AG04449 (cell line): ENCODE results near the gene NCOA6.

Experiments used
- CTCF ChIA-PET: fragments of 350-600 bp; formaldehyde crosslinking; extraction: SDS; loops from one replicate; lab custom pipeline; 2021; ENCODE audit warnings: antibody characterized with exemption; lab: Yijun Ruan, JAX
- POLR2A ChIA-PET: fragments of 400-600, 350-600 bp; formaldehyde crosslinking; extraction: SDS; loops from one replicate; lab custom pipeline; 2020; ENCODE audit warnings: antibody characterized with exemption, inconsistent platforms; lab: Yijun Ruan, JAX
- DNase-seq: peaks from one replicate; pipeline ENCODE4 v3.0.0-alpha.2; 2010; ENCODE audit warnings: low read depth, low spot score
- H3K4me3 ChIP-seq: 2 replicates; pipeline ENCODE4 v1.5.1; 2011; ENCODE audit warnings: low read depth, mild to moderate bottlenecking, control low read depth, low read length
- TF ChIP-seq, protein P1 (sequence below): IDR thresholded peaks from one replicate; pipeline ENCODE4 v1.5.1; 2011; ENCODE audit warnings: mild to moderate bottlenecking, moderate library complexity, low read length, control low read depth, inconsistent platforms; ENCODE audit not compliant: insufficient read depth; ENCODE audit errors: missing control alignments

NCOA6 gene

DNA sequence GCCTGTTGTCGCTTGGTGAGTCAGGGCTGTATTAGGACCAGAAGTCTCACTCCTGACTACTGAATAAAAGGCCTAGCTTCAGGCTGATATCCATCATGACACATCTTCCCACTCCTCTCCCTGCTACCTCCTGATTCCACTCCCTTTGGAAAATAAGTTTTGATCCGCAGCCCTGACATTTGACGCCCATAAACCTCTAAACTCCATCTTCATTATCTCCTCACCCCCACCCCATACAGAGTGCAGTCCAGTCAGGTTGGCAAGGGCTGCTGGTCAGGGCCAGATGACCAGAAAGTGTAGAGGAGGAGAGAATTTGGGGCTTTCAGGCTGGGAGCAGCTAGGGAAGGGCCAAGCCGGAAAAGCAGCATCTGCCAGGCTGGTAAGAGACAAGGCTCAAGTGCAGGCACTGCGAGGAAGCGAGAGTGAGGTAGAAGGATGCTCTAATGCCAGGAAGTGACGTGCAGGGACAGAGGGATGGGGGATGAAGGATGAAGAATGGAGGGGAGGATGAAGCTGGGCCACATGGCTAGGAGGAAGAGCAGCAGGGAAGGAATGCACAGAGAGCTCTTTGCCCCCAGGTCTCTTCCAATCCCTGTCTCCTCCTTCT, 46.0 kb upstream of the NCOA6 start:
- peak overlapping the region; percentile 77 for H3K4me3 ChIP-seq
- ChIA-PET CTCF (interaction anchor here (0.9 to 10.5 kb wide), 10 partner anchors 11 to 214 kb away, joined by 3 to 245 read pairs (median 30); partner anchors contain the start of genes GSS and MYH7B), POLR2A (no interaction called here)
- DNase-seq, result no peak
- TF ChIP-seq, protein P1, sequence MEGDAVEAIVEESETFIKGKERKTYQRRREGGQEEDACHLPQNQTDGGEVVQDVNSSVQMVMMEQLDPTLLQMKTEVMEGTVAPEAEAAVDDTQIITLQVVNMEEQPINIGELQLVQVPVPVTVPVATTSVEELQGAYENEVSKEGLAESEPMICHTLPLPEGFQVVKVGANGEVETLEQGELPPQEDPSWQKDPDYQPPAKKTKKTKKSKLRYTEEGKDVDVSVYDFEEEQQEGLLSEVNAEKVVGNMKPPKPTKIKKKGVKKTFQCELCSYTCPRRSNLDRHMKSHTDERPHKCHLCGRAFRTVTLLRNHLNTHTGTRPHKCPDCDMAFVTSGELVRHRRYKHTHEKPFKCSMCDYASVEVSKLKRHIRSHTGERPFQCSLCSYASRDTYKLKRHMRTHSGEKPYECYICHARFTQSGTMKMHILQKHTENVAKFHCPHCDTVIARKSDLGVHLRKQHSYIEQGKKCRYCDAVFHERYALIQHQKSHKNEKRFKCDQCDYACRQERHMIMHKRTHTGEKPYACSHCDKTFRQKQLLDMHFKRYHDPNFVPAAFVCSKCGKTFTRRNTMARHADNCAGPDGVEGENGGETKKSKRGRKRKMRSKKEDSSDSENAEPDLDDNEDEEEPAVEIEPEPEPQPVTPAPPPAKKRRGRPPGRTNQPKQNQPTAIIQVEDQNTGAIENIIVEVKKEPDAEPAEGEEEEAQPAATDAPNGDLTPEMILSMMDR, result no peak

DNA sequence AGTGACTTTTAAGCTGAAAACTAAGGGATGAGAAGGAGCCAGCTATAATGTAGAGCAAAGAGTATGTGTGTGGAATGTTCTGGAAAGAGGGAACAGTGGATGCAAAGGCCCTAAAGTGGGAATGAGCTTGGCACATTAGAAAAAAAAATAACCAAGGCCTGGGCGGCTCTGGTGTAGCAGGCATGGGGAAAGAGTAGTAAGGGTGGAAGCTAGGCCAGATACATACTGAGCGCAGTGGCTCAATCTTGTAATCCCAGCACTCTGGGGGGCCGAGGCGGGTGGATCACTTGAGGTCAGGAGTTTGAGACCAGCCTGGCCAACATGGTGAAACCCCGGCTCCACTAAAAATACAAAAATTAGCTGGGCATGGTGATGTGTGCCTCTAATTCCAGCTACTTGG, 38.8 kb upstream of the NCOA6 start:
- CTCF ChIA-PET, result interaction anchor here (1.2 to 2.0 kb wide), 4 partner anchors 8 to 84 kb away, joined by 4 to 8 read pairs (median 6); partner anchors contain the start of gene GGT7
- POLR2A ChIA-PET, result no interaction called here
- no peak overlapping the region for H3K4me3 ChIP-seq
- TF ChIP-seq, protein P1, result no peak
- no peak for DNase-seq

DNA sequence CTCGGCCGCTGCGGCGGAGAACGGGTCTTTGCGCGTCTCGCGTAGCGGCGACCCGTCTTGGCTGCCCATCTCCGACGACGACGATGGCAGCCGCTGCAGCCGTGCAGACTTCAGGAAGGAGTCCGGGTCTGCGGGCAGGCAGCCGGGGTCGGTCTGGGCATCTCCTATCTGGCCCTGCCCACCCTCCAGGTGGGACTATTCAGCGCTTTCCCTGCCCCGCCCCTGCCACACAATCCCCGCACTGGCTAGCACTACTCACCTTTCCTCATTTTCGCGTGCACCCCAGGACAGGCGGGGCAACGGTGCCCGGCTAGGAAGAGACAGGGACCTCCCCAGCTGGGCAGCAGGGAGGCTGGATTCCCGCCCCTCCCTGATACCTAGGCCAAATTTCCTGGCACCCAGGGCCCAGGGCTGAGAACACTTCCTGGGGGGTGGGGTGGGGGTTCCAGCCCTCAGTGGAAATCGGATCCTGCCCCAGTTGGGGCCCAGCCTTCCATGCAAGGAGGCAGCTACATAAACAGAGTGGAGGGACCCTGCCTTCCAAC, 38.0 kb upstream of the NCOA6 start:
- no peak overlapping the region for H3K4me3 ChIP-seq
- ChIA-PET POLR2A (no interaction called here), CTCF (interaction anchor here (1.2 to 2.1 kb wide), 6 partner anchors 9 to 85 kb away, joined by 4 to 9 read pairs (median 6); partner anchors contain the start of gene GGT7)
- TF ChIP-seq, protein P1, result no peak
- no peak for DNase-seq

DNA sequence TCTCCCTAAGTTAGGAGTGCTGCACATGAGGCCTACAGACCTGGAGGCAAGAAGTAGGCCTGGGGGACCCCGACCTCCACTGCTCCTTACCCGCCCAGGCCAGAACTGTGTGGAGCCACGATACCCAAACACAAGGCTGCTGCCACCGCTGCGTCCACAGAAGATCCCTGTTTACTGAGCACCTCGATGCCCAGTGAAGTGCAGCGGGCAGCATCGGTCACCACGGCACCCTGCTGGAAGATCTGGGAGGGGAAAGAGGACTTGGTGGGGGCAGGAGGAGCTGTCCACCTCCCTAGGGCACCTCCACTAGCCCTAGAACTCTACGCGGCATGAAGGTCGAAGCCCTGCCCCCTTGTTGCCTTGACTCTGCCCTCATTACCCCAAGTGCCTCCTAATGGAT, 37.3 kb upstream of the NCOA6 start:
- no peak for DNase-seq
- ChIA-PET CTCF (interaction anchor here (1.4 to 2.5 kb wide), 4 partner anchors 10 to 86 kb away, joined by 4 to 10 read pairs (median 7); partner anchors contain the start of gene GGT7), POLR2A (no interaction called here)
- H3K4me3 ChIP-seq, result no peak overlapping the region
- TF ChIP-seq, protein P1, result no peak

DNA sequence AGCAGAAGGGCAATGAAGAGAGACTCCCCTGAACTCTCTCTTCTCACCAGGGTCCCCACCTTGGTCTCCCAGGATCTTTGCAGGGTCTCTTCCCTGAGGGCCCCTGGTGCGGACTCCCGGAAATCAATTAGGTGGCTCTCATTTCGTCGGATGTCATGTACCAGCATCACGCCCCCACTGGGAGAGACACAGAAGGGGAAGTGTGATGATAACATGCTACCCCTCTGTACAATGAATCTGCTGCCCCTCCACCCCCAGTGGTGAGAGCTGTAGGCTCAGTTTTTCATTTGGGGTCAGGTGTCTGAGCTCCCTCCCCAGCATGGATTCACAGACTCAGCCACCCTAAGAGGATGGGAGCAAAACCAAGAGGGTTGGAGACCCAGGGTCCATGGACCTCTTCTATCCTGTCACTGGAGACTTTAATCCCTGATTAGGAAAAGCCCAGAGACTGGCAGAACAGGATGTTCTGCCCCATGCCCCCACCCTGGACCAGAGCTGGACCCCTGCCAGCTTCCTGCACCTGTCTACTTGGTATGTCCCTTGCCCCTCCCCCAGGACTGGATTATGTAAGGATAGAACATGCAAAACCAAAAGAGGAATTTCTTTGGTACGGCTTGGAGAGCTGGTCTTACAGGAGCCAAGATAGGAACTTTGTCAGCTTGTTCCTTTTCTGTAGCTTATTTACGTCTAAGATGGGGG, 36.1 kb upstream of the NCOA6 start:
- ChIA-PET CTCF (interaction anchor here (1.3 to 2.5 kb wide), 3 partner anchors 10 to 87 kb away, joined by 5 to 10 read pairs (median 6); no protein-coding TSS in a partner anchor), POLR2A (no interaction called here)
- no peak for DNase-seq

More for the DNA sequence above, 36.1 kb upstream of the NCOA6 start:
- H3K4me3 ChIP-seq, result no peak overlapping the region
- TF ChIP-seq, protein P1, result no peak
